HG03196 (cell line): Measurements from ENCODE around the gene SMIM17.

Experiments used
- ATAC-seq: cut with Tn5 transposase; IDR thresholded peaks from one replicate; pipeline ENCODE4 v1.9.1; 2021; ENCODE audit not compliant: unreplicated experiment

The SMIM17 gene

DNA sequence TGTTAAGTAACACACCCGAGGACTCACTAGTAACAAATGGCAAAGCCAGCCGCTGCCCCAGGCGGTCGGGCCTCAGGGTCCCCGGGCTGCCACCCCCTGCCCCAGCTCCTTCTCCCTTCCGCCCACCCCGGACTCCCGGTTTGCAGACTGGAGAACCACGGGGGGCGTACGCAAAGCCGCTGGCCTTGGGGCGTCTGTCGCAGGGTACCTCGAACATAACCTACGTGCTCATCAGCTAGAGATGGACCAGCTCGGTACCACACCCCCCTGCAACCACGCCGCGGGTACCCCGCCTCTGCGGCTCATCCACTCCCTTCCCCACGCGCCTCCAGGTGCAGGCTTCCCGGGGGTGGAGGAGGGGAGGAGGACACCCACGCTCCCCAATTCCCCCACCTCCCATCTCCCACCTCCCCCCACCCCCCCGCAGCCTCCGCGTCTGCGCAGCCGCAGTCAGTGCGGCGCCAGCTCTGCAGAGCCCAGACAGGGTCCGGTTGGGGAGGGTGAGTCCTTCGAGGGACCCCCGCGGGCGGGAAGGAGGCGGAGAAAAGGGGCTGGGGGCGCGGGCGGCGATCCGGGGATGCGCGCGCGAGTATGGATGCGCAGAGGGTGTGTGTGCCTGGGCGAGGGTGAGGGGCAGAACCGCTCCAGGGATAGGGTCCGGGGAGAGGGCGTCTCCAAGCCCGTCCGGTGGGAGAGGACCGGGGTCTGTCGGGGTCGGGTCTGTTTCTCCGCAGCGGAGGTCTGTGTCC lies at the start of gene SMIM17:
Gene SMIM17 (plus strand): TSS at position 449 of the 749 bp plus-strand sequence. CDS start 2,509 bp downstream, outside the sequence.
- no peak for ATAC-seq

- ATAC-seq = no peak
Measured at GRCh38 chr19:56594446-56594782, 48.5 kb upstream of the SMIM17 start.

DNA sequence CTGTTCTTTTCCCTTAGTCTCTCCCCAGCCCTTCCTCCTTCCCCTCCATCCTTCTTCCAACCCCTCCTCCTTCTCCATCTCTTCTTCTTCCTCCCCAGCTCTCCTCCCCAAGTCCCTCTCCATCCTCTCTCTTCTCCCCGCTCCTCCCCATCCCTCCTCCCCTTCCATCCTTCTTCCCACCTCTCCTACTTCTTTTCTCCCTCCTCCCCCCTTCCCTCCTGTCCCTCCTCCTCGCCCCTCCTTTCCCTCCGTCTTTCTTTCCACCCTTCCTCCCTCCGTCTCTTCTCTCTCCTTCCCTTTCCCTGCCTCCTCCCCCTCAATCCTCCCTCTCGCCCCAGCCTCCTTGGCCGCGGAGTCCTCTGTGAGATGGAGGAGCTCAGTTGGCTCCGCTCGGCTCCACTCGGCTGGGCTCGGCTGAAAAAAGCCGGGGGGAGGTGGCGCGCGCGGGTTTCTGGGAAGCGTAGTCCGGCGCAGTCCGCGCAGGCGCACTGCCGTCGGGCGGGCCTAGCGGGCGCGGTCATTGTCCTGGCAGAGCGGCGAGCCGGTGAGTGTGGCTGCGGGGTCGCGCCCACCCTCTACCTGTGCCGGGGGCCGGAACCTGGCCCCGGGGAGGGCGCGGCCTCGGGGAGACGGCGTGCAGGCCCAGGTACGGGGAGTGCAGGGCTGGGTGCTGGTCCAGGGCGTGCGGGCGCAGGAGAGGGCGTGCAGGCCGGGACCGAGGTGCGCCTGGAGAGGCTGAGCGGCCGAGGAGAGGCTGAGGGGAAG lies 48.0 kb upstream of the SMIM17 start, which contains the start of gene ZNF71:
Gene ZNF71 (plus strand): TSS at position 520 of the 765 bp plus-strand sequence. CDS start 6,257 bp downstream, outside the sequence.
- ATAC-seq = peak; percentile 88

DNA sequence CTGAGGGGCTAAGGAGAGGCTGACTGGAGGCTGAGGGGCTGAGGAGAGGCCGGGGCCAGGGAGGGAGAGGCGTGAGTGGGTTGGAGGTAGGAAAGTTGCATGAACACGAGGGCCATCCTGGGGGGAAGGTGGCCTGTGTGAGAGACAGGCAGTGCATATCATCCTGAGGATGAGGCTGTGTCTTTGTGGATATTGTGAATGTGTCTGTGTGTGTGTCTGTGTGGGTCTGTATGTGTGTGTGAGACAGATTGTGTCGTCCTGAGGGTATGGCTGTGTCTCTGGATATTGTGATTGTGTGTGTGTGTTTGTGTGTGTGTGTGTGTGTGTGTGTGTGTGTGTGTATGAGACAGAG lies 47.4 kb upstream of the SMIM17 start:
- peak; percentile 17 for ATAC-seq

GRCh38 chr19:56596676-56597075 lies 46.3 kb upstream of the SMIM17 start:
- ATAC-seq = no peak

DNA sequence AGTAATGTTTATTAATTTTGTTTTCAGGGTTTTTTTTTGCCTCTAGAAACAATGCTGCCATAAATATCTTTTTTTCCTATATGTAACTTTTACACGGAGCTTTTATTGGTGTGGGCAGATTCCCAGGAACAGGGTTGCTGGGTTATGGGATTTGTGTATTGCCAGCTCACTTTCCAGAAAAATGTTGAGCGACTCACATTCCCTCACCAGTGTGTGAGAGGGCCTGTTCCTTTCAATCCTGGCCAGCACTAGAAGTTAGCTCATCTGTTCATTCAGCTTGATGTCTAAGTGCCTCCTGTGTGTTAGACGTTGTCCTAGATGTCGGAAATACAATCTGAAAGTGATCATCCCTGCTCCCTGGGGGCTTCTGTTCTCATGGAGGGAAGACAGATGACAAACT lies 45.3 kb upstream of the SMIM17 start:
- ATAC-seq = no peak

GRCh38 chr19:56601375-56601774 lies 41.6 kb upstream of the SMIM17 start:
- no peak for ATAC-seq

DNA sequence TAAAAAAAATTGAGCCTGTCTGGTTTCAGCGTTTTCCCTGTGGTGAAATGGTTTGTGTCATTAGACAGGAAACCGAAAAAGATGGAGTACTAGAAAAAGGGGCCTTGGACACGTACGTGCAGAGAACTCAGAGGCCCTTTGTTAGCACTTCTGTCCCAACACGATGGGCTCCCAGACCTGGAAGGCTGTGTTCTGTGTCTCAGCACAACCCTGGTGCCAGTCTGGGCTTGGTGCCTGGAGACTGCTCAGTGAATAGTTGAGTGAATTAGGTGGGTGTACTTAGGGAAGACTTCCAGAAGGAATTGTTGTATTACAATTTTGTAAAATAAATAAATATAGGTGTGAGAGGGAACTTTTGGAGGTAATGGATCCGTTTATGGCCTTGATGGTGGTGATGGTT lies 39.1 kb upstream of the SMIM17 start:
- no peak for ATAC-seq

DNA sequence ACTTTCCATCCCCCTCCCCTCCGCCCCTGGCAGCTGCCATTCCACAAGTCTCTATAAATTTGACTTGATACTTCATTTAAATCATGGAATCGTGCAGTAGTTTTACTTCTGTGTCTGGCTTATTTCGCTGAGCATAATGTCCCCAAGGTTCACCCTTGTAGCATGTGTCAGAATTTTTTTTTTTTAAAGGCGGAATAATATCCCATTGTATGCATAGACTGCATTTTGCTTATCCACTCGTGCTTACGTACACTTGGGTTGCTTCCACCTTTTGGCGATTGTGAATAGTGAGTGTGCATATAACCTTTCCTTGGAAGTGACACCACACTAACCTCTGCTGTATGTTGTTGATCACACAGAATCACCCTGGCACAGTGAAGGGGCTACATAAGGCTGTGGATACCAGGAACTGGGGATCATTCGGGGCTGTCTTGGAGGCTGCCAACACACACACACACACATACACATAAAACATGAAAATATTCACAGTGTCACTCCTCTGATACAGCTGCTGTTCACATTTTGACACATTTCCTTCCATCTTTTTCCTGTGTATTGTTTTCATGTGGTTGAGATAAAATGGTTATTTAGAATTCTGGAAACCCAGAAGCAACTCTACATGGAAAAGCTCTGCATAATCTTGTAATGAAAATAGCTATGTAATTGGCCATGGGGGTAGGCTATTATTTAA lies 34.5 kb upstream of the SMIM17 start:
- no peak for ATAC-seq

DNA sequence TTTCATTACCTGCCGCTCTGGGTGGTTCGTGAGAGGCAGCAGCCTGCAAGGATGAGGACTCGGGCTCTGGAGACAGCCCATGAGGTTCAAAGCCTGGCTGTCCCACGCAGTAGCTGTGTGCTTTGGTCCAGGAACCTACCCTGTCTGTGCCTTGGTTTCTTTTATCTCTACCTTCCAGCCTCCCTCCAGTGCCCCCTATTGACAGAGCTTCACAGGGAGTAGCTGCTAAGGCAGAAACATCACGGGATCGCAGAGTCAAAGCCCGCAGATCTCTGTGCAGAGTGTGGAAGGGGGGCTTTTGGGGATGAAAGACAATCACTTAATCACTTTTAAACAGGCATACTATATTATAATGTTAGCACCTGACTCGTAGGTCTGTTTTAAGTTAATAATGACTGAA lies 31.7 kb upstream of the SMIM17 start:
- ATAC-seq = no peak

- ATAC-seq = no peak
Measured at GRCh38 chr19:56612737-56613136, 30.2 kb upstream of the SMIM17 start.

GRCh38 chr19:56613639-56614038 lies 29.3 kb upstream of the SMIM17 start:
- ATAC-seq = no peak

- no peak for ATAC-seq
Measured at GRCh38 chr19:56617531-56617930, 25.4 kb upstream of the SMIM17 start.

DNA sequence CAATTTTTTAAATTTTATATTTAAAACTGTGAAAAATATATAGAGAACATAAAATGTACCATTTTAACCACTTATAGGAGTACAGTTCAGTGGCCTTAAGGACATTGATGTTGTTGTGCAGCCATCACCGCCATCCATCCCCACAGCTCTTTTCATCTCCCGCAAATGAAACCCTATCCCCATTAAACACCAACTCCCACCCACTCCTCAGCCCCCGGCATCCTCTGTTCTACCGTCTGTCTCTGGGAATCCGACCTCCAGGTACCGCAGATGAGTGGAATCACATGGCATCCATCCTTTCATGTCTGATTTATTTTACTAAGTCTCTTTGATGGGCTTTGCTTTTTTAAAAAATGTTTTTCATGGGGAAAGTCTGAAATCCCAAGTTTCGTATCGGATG lies 23.8 kb upstream of the SMIM17 start:
- no peak for ATAC-seq

DNA sequence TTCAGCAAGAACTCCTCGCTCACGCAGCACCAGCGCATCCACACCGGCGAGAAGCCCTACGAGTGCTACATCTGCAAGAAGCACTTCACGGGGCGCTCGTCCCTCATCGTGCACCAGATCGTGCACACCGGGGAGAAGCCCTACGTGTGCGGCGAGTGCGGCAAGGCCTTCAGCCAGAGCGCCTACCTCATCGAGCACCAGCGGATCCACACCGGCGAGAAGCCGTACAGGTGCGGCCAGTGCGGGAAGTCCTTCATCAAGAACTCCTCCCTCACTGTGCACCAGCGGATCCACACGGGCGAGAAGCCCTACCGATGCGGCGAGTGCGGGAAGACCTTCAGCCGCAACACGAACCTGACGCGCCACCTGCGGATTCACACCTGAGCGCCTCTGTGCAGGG lies 20.6 kb upstream of the SMIM17 start:
- no peak for ATAC-seq

DNA sequence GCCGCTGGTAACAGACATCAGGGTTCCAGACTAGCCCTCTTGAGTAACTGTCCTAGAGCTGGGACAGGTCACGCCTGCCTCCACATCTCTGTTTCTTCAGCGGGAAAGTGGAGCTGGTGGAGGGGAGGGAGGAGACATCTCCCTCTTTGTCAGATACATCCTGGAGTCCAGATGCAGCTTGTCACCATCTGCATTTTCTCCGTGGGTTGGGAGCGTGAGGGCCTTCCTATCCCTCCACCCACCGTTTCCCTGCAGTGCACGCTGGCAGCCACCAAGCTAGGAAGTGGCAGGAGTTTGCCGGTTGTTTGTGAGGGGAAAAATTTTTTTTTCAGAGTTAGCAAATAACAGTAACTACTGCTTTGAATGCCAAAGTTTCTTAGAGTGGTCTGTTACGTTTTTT lies 20.0 kb upstream of the SMIM17 start:
- no peak for ATAC-seq

GRCh38 chr19:56625708-56626107 lies 17.3 kb upstream of the SMIM17 start:
- no peak for ATAC-seq

DNA sequence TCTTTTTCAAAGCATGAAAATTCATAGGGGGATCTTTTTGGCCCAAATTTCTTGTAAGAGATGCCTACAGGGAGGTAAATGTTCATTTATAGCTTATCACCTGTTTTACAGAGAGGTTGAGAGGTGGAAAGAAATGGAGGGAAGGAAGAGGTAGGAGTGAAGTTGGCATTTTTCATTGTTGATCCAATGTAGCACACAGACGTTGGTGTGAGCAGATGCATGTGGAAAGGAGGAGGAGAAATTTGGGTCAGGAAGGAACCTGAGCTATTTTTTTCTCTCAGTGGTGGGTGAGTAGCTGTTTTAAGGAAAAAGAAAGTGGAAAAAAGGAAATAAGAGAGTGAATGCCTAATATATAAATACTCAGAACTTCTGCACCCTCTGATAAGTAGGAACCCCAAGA lies 9.9 kb upstream of the SMIM17 start:
- ATAC-seq = no peak

DNA sequence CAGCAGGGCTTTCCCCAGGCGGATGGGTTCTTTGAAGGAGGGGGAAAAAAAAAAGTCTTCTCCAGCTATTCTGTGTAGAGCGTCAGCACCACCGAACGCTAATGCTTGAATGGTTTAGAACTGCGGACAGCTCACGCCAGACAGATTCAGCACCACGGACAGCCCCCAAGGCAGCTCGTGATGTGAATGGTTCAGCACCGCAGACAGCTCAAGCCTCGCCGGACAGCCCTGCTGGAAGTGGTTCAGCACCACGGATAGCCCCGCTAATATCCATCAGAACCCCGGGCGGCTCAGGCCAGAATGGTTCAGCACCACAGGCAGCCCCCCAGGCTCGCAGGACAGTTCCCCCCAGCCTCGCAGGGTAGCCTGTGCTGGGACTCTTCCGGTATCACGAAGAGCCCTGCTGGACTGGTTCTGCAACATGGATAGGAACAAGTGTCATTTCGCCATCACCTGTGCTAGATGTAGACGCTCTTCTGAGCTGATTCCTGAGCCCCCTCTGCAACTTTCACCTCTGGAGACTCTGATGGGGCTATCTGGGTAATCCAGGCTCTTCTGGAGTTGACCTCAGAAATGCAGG lies 4.9 kb upstream of the SMIM17 start:
- no peak for ATAC-seq

DNA sequence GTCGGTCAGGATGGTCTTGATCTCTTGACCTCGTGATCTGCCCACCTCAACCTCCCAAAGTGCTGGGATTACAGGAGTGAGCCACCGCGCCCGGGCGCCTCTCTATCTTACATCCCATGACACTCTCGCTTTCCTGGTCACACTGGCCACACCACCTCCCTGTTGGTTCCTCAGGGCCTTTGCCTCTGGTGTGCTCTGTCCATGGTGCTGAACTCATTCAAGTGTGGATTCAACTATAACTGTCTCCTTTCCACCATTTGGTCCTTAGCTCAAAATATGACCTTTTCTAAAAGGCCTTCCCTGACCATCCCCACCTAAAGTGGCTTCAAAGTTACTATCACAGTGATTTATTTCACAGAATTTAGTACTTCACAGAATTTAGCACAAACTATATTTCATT lies 3.7 kb upstream of the SMIM17 start:
- ATAC-seq = no peak

- ATAC-seq = no peak
Measured at GRCh38 chr19:56643460-56643955, 549 bp downstream of the SMIM17 start.
